Neural cell (in vitro differentiated cells): Measurements from ENCODE around the gene MAP3K13. TPM values are rescaled to one million over a fixed set of nuclear protein-coding genes. Genes with fewer than 3 reads are reported as not detected.

Experiments used
- H2AFZ ChIP-seq: fragments of 200-600, 300-800 bp; sonication (generic), shearing (Covaris generic); 2 replicates; pipeline ENCODE4 v1.6.0; 2014; ENCODE audit warnings: low read depth, mild to moderate bottlenecking, antibody characterized with exemption, low read length, moderate library complexity
- H3F3A ChIP-seq: fragments of 200-600 bp; shearing (Covaris generic); 2 replicates; pipeline ENCODE4 v1.6.1; 2016; ENCODE audit warnings: mild to moderate bottlenecking, moderate library complexity, mixed read lengths, antibody characterized with exemption, low read length; ENCODE audit not compliant: insufficient read depth, poor library complexity, severe bottlenecking
- H3K27ac ChIP-seq: fragments of 200-600, 300-800 bp; sonication (generic), shearing (Covaris generic); 2 replicates; pipeline ENCODE4 v1.5.1; 2014; ENCODE audit warnings: mild to moderate bottlenecking, low read length, moderate library complexity
- H3K27me3 ChIP-seq: fragments of 300-800, 200-600 bp; sonication (generic), shearing (Covaris generic); 2 replicates; pipeline ENCODE4 v1.6.0; 2014; ENCODE audit warnings: mild to moderate bottlenecking, low read depth, low read length, moderate library complexity; ENCODE audit not compliant: insufficient read depth
- H3K36me3 ChIP-seq: fragments of 300-800, 200-600 bp; sonication (generic), shearing (Covaris generic); 2 replicates; pipeline ENCODE4 v1.5.1; 2014; ENCODE audit warnings: mild to moderate bottlenecking, antibody characterized with exemption, low read length, moderate library complexity; ENCODE audit not compliant: insufficient read depth
- H3K4me2 ChIP-seq: fragments of 300-800, 200-600 bp; sonication (generic), shearing (Covaris generic); 2 replicates; pipeline ENCODE4 v1.6.0; 2014; ENCODE audit warnings: mild to moderate bottlenecking, low read length
- H3K4me3 ChIP-seq: fragments of 300-800, 200-600 bp; sonication (generic), shearing (Covaris generic); 2 replicates; pipeline ENCODE4 v1.5.1; 2014; ENCODE audit warnings: mild to moderate bottlenecking, low read length, moderate library complexity
- H3K79me2 ChIP-seq: fragments of 200-600 bp; shearing (Covaris generic); replicated peaks from 2 replicates; pipeline ENCODE4 v1.6.0; 2014; ENCODE audit warnings: mild to moderate bottlenecking, low read length, moderate library complexity; ENCODE audit not compliant: insufficient read depth
- H3K9ac ChIP-seq: fragments of 300-800, 200-600 bp; sonication (generic), shearing (Covaris generic); 2 replicates; pipeline ENCODE4 v1.6.1; 2016; ENCODE audit warnings: mild to moderate bottlenecking, low read length, mixed read lengths
- H3K9me2 ChIP-seq: fragments of 200-600 bp; shearing (Covaris generic); 2 replicates; pipeline ENCODE4 v1.6.1; 2016; ENCODE audit warnings: mild to moderate bottlenecking, low read length, mixed read lengths; ENCODE audit not compliant: insufficient read depth
- H3K9me3 ChIP-seq: fragments of 200-600, 300-800 bp; sonication (generic), shearing (Covaris generic); 2 replicates; pipeline ENCODE4 v1.6.1; 2016; ENCODE audit warnings: mild to moderate bottlenecking, mixed run types, low read length, moderate library complexity, mixed read lengths
- H4K20me1 ChIP-seq: fragments of 200-600 bp; shearing (Covaris generic); 2 replicates; pipeline ENCODE4 v1.6.1; 2016; ENCODE audit warnings: mild to moderate bottlenecking, mixed run types; ENCODE audit not compliant: insufficient read depth
- CTCF ChIP-seq: fragments of 450-650 bp; IDR thresholded peaks from 2 replicates; pipeline ENCODE4 v1.5.1; 2014; ENCODE audit warnings: antibody characterized with exemption, mild to moderate bottlenecking, moderate library complexity; ENCODE audit not compliant: poor library complexity, severe bottlenecking
- EP300 ChIP-seq: fragments of 450-650 bp; conservative IDR thresholded peaks from 2 replicates; pipeline ENCODE4 v1.6.1; 2014; ENCODE audit warnings: antibody characterized with exemption, mild to moderate bottlenecking, moderate library complexity; ENCODE audit not compliant: poor library complexity, severe bottlenecking
- EZH2 ChIP-seq: fragments of 200-600, 300-800 bp; shearing (Covaris generic), sonication (generic); IDR thresholded peaks from 2 replicates; pipeline ENCODE4 v1.6.1; 2014; ENCODE audit warnings: antibody characterized with exemption, low read length, borderline replicate concordance, mild to moderate bottlenecking; ENCODE audit not compliant: insufficient read depth, poor library complexity, severe bottlenecking
- MXI1 ChIP-seq: fragments of 450-650 bp; conservative IDR thresholded peaks from 2 replicates; pipeline ENCODE4 v1.6.1; 2014; ENCODE audit warnings: antibody characterized with exemption, mild to moderate bottlenecking; ENCODE audit not compliant: poor library complexity, severe bottlenecking
- POLR2AphosphoS5 ChIP-seq: IDR thresholded peaks from 2 replicates; pipeline ENCODE4 v1.6.1; 2012
- RAD21 ChIP-seq: fragments of 450-650 bp; conservative IDR thresholded peaks from 2 replicates; pipeline ENCODE4 v1.6.1; 2014; ENCODE audit warnings: antibody characterized with exemption, mild to moderate bottlenecking, moderate library complexity
- REST ChIP-seq: IDR thresholded peaks from 2 replicates; pipeline ENCODE4 v1.6.1; 2012; ENCODE audit warnings: borderline replicate concordance
- SMC3 ChIP-seq: fragments of 450-650 bp; conservative IDR thresholded peaks from 2 replicates; pipeline ENCODE4 v1.6.1; 2014; ENCODE audit warnings: antibody characterized with exemption, mild to moderate bottlenecking, moderate library complexity; ENCODE audit not compliant: poor library complexity
- TAF1 ChIP-seq: IDR thresholded peaks from 2 replicates; pipeline ENCODE4 v1.6.1; 2012; ENCODE audit warnings: low read depth
- polyA plus RNA-seq: library from polyadenylated mRNA; depleted of rRNA; stranded (reverse); fragments of >200 nt; gene quantifications from 2 replicates; pipeline ENCODE4 v1.2.3, GENCODE V29; 2014

MAP3K13 gene
- polyA plus RNA-seq, 1 donor from 2014 or later: 33.8 TPM

- no peaks in the 10 kb centered on the region for H3K36me3 ChIP-seq
- H3K27me3 ChIP-seq: no peaks in the 10 kb centered on the region
- H3K9ac ChIP-seq: no peak overlapping the region
- no peaks in the 10 kb centered on the region for H3K9me2 ChIP-seq
- H3K79me2 ChIP-seq: no peaks in the 10 kb centered on the region
- no peak overlapping the region for H3K27ac ChIP-seq
- H3K4me3 ChIP-seq: no peak overlapping the region
- no peak overlapping the region for H2AFZ ChIP-seq
- TF ChIP-seq POLR2AphosphoS5: no peak
- no peak for TF ChIP-seq TAF1
- no peak for TF ChIP-seq SMC3
- no peak for TF ChIP-seq CTCF
- TF ChIP-seq RAD21: no peak
- no peak for TF ChIP-seq EP300
- no peak for TF ChIP-seq MXI1
- H3F3A ChIP-seq: no peaks in the 10 kb centered on the region
- H3K4me2 ChIP-seq: no peak overlapping the region
- no peaks in the 10 kb centered on the region for H3K9me3 ChIP-seq
- no peaks in the 10 kb centered on the region for H4K20me1 ChIP-seq
Measured at GRCh38 chr3:185397676-185398075, 34.7 kb downstream of the MAP3K13 start.

- Histone ChIP-seq H3K27ac (no peak overlapping the region), H3K4me2 (no peak overlapping the region), H3K36me3 (no peaks in the 10 kb centered on the region), H3K4me3 (no peak overlapping the region), H3K27me3 (no peaks in the 10 kb centered on the region), H3K9me3 (no peaks in the 10 kb centered on the region), H3F3A (no peaks in the 10 kb centered on the region), H3K79me2 (no peaks in the 10 kb centered on the region), H3K9me2 (no peaks in the 10 kb centered on the region), H2AFZ (no peak overlapping the region), H4K20me1 (no peaks in the 10 kb centered on the region), H3K9ac (no peak overlapping the region)
- TF ChIP-seq TAF1 (no peak), MXI1 (no peak), CTCF (no peak), EZH2 (no peak), EP300 (no peak)
Measured at GRCh38 chr3:185399737-185400667, 37.1 kb downstream of the MAP3K13 start.

- H3K4me2 ChIP-seq: no peak overlapping the region
- TF ChIP-seq EP300 (no peak), TAF1 (no peak), SMC3 (no peak), EZH2 (no peak), CTCF (no peak), POLR2AphosphoS5 (no peak), RAD21 (no peak), REST (no peak), MXI1 (no peak)
- H3K27ac ChIP-seq: no peak overlapping the region
Measured at GRCh38 chr3:185400866-185401265, 37.9 kb downstream of the MAP3K13 start.

More at GRCh38 chr3:185400866-185401265, 37.9 kb downstream of the MAP3K13 start:
- H3K36me3 ChIP-seq: no peaks in the 10 kb centered on the region
- H3K9me2 ChIP-seq: no peaks in the 10 kb centered on the region
- no peaks in the 10 kb centered on the region for H3K27me3 ChIP-seq
- no peaks in the 10 kb centered on the region for H3K79me2 ChIP-seq
- H3K4me3 ChIP-seq: no peak overlapping the region
- no peaks in the 10 kb centered on the region for H4K20me1 ChIP-seq
- H2AFZ ChIP-seq: no peak overlapping the region
- no peak overlapping the region for H3K9ac ChIP-seq
- no peaks in the 10 kb centered on the region for H3F3A ChIP-seq
- no peaks in the 10 kb centered on the region for H3K9me3 ChIP-seq
